ENCODE results near the gene CHRDL2. TPM values are rescaled to one million over a fixed set of nuclear protein-coding genes. Genes with fewer than 3 reads are reported as not detected.

Gene CHRDL2
- total RNA-seq, 1 donor from 2014 or later: not detected

DNA sequence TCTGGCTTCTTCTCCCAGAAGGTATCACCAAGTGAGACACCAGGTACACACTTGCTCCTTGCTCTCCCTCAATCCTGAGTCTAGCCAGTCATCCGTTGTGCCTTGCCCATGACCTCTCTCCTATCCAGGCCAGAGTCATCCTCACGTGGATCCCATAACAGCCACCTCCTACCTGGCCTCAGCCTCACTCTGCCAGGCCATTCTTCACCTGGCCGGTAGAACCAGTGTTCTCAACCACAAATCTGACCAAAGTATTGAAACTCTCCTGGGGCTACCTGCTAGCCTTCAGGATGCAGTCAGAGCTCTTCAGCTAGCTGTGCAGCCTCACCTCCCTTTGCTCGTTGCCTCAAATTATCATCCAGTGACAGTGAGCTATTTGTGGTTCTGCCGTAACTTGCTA lies 37.7 kb downstream of the CHRDL2 start:
- TF ChIP-seq, protein P1, sequence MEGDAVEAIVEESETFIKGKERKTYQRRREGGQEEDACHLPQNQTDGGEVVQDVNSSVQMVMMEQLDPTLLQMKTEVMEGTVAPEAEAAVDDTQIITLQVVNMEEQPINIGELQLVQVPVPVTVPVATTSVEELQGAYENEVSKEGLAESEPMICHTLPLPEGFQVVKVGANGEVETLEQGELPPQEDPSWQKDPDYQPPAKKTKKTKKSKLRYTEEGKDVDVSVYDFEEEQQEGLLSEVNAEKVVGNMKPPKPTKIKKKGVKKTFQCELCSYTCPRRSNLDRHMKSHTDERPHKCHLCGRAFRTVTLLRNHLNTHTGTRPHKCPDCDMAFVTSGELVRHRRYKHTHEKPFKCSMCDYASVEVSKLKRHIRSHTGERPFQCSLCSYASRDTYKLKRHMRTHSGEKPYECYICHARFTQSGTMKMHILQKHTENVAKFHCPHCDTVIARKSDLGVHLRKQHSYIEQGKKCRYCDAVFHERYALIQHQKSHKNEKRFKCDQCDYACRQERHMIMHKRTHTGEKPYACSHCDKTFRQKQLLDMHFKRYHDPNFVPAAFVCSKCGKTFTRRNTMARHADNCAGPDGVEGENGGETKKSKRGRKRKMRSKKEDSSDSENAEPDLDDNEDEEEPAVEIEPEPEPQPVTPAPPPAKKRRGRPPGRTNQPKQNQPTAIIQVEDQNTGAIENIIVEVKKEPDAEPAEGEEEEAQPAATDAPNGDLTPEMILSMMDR (IDR thresholded peaks at IDR 0.05): no peak
- CTCF ChIA-PET: interaction anchor here (1.3 kb wide), 1 partner anchor 9 kb away, joined by 4 read pairs; no protein-coding TSS in a partner anchor
- no peak for DNase-seq
- Mint-ChIP-seq H3K27me3 (peaks cover 25% of the 10 kb centered on the region), H3K4me1 (peaks cover 9% of the 10 kb centered on the region), H3K9me3 (no peaks in the 10 kb centered on the region), H3K36me3 (ENCODE audit: low read depth) (no peaks in the 10 kb centered on the region), H3K27ac (no peak overlapping the region), H3K4me3 (no peak overlapping the region)
- ATAC-seq (ENCODE audit: low read depth): no peak
- POLR2A ChIA-PET: no interaction called here
- intact Hi-C loops (cut with micrococcal nuclease): no loop called here

DNA sequence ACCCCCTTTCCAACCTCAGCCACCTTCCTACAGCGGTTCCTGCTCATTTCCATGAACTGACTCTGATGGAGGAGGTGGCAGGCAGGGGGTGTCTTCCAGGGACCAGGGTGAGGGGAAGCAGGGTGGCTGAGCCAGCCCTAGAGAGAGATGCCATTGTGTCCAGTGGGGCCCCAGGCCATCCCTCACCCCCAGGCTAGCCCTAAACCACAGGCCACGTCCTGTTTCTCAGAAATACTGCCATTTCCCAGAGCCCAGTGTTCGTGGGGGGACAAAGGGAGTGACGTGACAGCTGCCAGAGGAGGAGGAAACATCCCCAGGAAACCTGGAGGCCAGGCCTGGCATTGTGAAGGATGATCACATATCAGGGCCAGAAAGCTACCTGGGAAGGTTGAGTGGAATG lies 39.5 kb downstream of the CHRDL2 start:
- ChIA-PET CTCF (interaction anchor here (1.2 kb wide), 1 partner anchor 11 kb away, joined by 4 read pairs; no protein-coding TSS in a partner anchor), POLR2A (no interaction called here)
- DNase-seq: no peak

DNA sequence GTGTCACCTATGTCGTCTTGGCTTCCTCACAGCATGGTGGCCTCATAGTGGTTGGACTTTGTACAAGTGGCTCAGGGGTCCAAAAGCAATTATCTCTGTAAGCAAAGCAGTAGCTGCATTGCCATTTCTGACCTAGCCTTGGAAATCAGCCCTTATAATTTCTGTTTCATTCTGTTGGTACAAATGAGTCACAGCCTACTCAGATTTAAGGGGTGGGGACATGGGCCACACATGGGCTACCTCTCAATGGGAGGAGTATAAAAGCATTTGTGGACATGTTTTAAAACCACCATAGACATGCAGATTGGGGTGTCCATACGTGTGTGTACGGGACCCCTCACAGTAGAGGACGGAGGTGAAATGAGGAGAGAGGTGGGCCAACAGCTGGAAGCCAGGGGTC lies 41.6 kb downstream of the CHRDL2 start:
- no peaks in the 10 kb centered on the region for H3K9me3 Mint-ChIP-seq
- ChIA-PET CTCF (interaction anchor here (0.6 kb wide), 1 partner anchor 432 kb away, joined by 3 read pairs; no protein-coding TSS in a partner anchor), POLR2A (no interaction called here)
- H3K27me3 Mint-ChIP-seq: peaks cover 18% of the 10 kb centered on the region
- H3K4me3 Mint-ChIP-seq: no peak overlapping the region
- H3K4me1 Mint-ChIP-seq: no peaks in the 10 kb centered on the region
- intact Hi-C loops (cut with micrococcal nuclease): no loop called here
- no peak for ATAC-seq (ENCODE audit: low read depth)
- H3K27ac Mint-ChIP-seq: no peak overlapping the region
- TF ChIP-seq, protein P1 (IDR thresholded peaks at IDR 0.05): no peak
- no peaks in the 10 kb centered on the region for H3K36me3 Mint-ChIP-seq (ENCODE audit: low read depth)
- DNase-seq: no peak

More for the DNA sequence above, 39.5 kb downstream of the CHRDL2 start:
- Mint-ChIP-seq H3K9me3 (no peaks in the 10 kb centered on the region), H3K4me1 (peaks cover 1% of the 10 kb centered on the region), H3K27me3 (peaks cover 16% of the 10 kb centered on the region), H3K27ac (no peak overlapping the region), H3K36me3 (ENCODE audit: low read depth) (no peaks in the 10 kb centered on the region), H3K4me3 (no peak overlapping the region)
- intact Hi-C loops (cut with micrococcal nuclease): no loop called here
- no peak for ATAC-seq (ENCODE audit: low read depth)
- TF ChIP-seq, protein P1 (IDR thresholded peaks at IDR 0.05): no peak

DNA sequence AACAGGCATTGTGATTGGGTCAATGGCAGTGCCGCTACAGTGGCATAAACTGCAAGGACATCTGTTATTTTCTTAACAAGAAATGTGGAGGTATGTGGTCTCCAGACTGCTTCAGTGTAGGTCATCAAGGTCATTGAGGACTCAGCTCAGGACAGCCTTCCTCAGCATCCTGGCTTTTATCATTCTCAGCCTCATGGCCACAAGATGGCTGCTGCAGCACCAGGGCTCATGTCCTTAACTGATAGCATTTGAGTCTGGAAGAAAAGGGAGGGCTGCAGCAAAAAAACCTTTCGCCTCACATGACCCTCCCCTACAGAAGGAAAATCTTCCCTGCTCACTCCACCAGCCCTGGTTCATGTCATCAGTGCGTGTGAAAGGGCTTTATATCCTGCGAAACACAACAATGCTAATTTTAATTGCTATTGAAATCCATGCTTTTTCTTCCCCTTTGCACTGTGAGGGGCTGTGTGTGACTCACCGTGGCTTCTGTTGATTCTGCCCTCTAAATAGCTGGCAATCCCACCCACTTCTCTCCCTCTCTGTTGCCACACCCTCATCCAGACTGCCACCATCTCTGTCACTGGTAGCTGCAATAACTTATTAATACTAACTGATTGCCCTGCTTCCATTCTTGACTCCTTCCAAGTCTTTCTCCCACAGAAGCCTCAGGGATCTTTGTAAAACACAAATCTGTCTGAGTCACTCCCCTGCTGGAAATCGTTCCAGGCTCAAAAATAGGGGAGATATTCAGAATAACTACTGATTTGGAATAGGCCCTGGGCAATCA lies 43.8 kb downstream of the CHRDL2 start:
- ATAC-seq (ENCODE audit: low read depth) (no peak), DNase-seq (no peak)
- Mint-ChIP-seq H3K4me1 (no peaks in the 10 kb centered on the region), H3K36me3 (ENCODE audit: low read depth) (no peaks in the 10 kb centered on the region), H3K27ac (no peak overlapping the region), H3K27me3 (peaks cover 16% of the 10 kb centered on the region), H3K4me3 (no peak overlapping the region), H3K9me3 (no peaks in the 10 kb centered on the region)
- intact Hi-C loops (cut with micrococcal nuclease): no loop called here
- ChIA-PET POLR2A (no interaction called here), CTCF (no interaction called here)
- TF ChIP-seq, protein P1 (IDR thresholded peaks at IDR 0.05): no peak

DNA sequence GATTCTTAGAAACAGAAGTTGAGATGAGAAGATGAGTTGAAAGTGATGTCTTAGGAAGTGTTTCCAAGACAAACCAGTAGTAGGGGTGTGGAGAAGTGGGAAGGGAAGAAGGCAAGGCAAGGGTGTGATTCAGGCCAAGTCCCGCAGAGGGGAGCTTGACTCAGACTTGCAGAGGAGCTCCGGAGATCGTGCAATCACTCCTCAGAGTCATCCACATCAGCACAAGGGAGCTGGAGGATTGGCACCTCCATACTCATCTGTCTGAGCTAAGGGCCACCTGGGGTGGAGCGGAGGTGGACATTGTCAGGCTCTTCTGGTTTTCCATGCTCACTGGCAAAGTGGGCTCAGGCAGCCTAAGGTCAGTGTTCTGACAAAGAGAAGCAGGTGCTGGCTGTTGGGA lies 44.4 kb downstream of the CHRDL2 start:
- H3K36me3 Mint-ChIP-seq (ENCODE audit: low read depth): no peaks in the 10 kb centered on the region
- CTCF ChIA-PET: no interaction called here
- TF ChIP-seq, protein P1 (IDR thresholded peaks at IDR 0.05): no peak
- H3K27ac Mint-ChIP-seq: no peak overlapping the region
- no peaks in the 10 kb centered on the region for H3K9me3 Mint-ChIP-seq
- H3K27me3 Mint-ChIP-seq: peaks cover 20% of the 10 kb centered on the region
- H3K4me1 Mint-ChIP-seq: no peaks in the 10 kb centered on the region
- ATAC-seq (ENCODE audit: low read depth) (no peak), DNase-seq (no peak)
- no peak overlapping the region for H3K4me3 Mint-ChIP-seq
- intact Hi-C loops (cut with micrococcal nuclease): no loop called here
- POLR2A ChIA-PET: no interaction called here
